Measurements from ENCODE around the gene LPP. TPM values are rescaled to one million over a fixed set of nuclear protein-coding genes. Genes with fewer than 3 reads are reported as not detected.

The LPP gene
- total RNA-seq, 4 donors from 2014 or later, result 207 to 592 (median 406) TPM

- TF ChIP-seq POLR2A (IDR thresholded peaks at IDR 0.05) (no peak), POLR2AphosphoS5 (IDR thresholded peaks at IDR 0.05) (no peak), EP300 (IDR thresholded peaks at IDR 0.05; ENCODE audit: low read depth) (no peak)
- TF ChIP-seq, protein P1, sequence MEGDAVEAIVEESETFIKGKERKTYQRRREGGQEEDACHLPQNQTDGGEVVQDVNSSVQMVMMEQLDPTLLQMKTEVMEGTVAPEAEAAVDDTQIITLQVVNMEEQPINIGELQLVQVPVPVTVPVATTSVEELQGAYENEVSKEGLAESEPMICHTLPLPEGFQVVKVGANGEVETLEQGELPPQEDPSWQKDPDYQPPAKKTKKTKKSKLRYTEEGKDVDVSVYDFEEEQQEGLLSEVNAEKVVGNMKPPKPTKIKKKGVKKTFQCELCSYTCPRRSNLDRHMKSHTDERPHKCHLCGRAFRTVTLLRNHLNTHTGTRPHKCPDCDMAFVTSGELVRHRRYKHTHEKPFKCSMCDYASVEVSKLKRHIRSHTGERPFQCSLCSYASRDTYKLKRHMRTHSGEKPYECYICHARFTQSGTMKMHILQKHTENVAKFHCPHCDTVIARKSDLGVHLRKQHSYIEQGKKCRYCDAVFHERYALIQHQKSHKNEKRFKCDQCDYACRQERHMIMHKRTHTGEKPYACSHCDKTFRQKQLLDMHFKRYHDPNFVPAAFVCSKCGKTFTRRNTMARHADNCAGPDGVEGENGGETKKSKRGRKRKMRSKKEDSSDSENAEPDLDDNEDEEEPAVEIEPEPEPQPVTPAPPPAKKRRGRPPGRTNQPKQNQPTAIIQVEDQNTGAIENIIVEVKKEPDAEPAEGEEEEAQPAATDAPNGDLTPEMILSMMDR (IDR thresholded peaks at IDR 0.05), result no peak
- Histone ChIP-seq H3K4me3 (no peak overlapping the region), H3K27ac (peak overlapping the region in 1 of 4 donors; percentile 46), H3K4me1 (peaks cover 0 to 9% (median 5%) of the 10 kb centered on the region in 4 donors), H3K36me3 (no peaks in the 10 kb centered on the region), H3K9me3 (no peaks in the 10 kb centered on the region), H3K27me3 (no peaks in the 10 kb centered on the region)
- in situ Hi-C loops (cut with MboI; ENCODE audit: low pct_ligation_motif_present in 1 of 4, low pct_unique_long_range_greater_than_20kb in 1 of 4, low sequenced_read_pairs in 3 of 4) (no loop called here), intact Hi-C loops (cut with DNase I; ENCODE audit: low total_unique reads) (no loop called here)
- DNase-seq, result no peak
- WGBS, 2 donors (ENCODE audit: low coverage in 1 of 2), result 77 to 82% methylated on average over 8 of the region's 8 CpGs
Measured at GRCh38 chr3:188573291-188573940, 419.5 kb downstream of the LPP start.

- in situ Hi-C loops (cut with MboI; ENCODE audit: low pct_ligation_motif_present in 1 of 4, low pct_unique_long_range_greater_than_20kb in 1 of 4, low sequenced_read_pairs in 3 of 4), result no loop called here
- H3K9me3 ChIP-seq, result no peaks in the 10 kb centered on the region
- no peak for TF ChIP-seq POLR2A (IDR thresholded peaks at IDR 0.05)
- no peak for TF ChIP-seq EP300 (IDR thresholded peaks at IDR 0.05; ENCODE audit: low read depth)
- TF ChIP-seq, protein P1 (IDR thresholded peaks at IDR 0.05), result no peak
- no peak for TF ChIP-seq POLR2AphosphoS5 (IDR thresholded peaks at IDR 0.05)
- H3K36me3 ChIP-seq, result no peaks in the 10 kb centered on the region
- DNase-seq, result no peak
- H3K4me3 ChIP-seq, result no peak overlapping the region
- intact Hi-C loops (cut with DNase I; ENCODE audit: low total_unique reads), result no loop called here
- no peaks in the 10 kb centered on the region for H3K27me3 ChIP-seq
- peak overlapping the region in 1 of 4 donors; percentile 46 for H3K27ac ChIP-seq
- peaks cover 0 to 14% (median 10%) of the 10 kb centered on the region in 4 donors for H3K4me1 ChIP-seq
- WGBS, 2 donors (ENCODE audit: low coverage in 1 of 2), result 82 to 95% methylated on average over 2 to 3 of the region's 3 CpGs
Measured at GRCh38 chr3:188573956-188574355, 420.0 kb downstream of the LPP start.

DNA sequence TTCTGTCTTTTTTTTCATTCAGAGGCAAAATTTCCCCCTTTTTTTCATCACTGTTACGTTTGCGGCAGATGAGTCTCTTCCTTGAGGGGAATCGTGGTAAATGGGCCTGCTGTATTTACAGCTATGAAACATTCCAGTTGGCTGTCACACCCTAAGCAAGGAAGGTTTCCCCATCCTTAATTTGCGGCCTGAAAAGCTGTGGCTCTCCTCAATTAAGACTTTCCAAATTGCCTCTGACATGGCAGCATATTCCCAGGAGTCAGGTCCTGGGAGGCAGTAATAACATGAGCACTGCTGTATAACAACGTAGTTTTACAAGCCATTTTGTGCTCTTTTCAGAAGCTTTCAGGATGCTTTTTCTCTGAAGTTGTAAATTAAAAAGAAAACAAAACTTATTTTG, 420.9 kb downstream of the LPP start:
- 80 to 94% methylated on average over 3 to 5 of the region's 5 CpGs for WGBS, 2 donors (ENCODE audit: low coverage in 1 of 2)
- Histone ChIP-seq H3K36me3 (no peaks in the 10 kb centered on the region), H3K9me3 (no peaks in the 10 kb centered on the region), H3K27me3 (no peaks in the 10 kb centered on the region), H3K4me3 (no peak overlapping the region), H3K4me1 (peaks cover 0 to 18% (median 11%) of the 10 kb centered on the region in 4 donors), H3K27ac (peak overlapping the region in 3 of 4 donors; percentile 1 to 46 (median 30))
- DNase-seq, result no peak
- no peak for TF ChIP-seq POLR2A (IDR thresholded peaks at IDR 0.05)
- TF ChIP-seq EP300 (IDR thresholded peaks at IDR 0.05; ENCODE audit: low read depth), result no peak
- no peak for TF ChIP-seq POLR2AphosphoS5 (IDR thresholded peaks at IDR 0.05)
- TF ChIP-seq, protein P1 (IDR thresholded peaks at IDR 0.05), result no peak
- intact Hi-C loops (cut with DNase I; ENCODE audit: low total_unique reads) (no loop called here), in situ Hi-C loops (cut with MboI; ENCODE audit: low pct_ligation_motif_present in 1 of 4, low pct_unique_long_range_greater_than_20kb in 1 of 4, low sequenced_read_pairs in 3 of 4) (loop anchor here in 1 of 4 donors (25.0 kb wide), 1 partner anchor 838 kb away; the partner anchor contains the start of gene BCL6)

DNA sequence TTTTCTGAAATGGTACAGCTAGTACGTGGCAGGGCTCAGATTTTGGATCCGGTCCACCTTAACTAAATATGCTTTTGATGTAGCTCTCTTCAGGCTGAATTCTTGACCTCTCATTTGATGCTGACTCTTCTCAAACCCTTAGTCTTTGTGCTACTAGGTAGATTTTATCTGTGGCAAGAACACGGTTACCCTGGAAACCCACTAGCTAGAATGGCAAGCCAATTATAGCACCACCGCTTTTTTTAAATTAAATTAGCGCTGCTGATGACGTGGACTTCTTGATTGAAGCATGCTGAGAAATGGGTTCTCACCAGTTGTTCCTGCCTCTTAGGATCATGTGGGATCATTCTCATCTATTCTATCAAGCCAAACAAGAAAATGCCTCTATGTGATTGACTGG, 421.5 kb downstream of the LPP start:
- no peaks in the 10 kb centered on the region for H3K27me3 ChIP-seq
- intact Hi-C loops (cut with DNase I; ENCODE audit: low total_unique reads), result no loop called here
- 93 to 94% methylated on average over 6 of the region's 6 CpGs for WGBS, 2 donors (ENCODE audit: low coverage in 1 of 2)
- H3K36me3 ChIP-seq, result no peaks in the 10 kb centered on the region
- no peak for DNase-seq
- H3K27ac ChIP-seq, result peak overlapping the region in 3 of 4 donors; percentile 1 to 46 (median 30)
- TF ChIP-seq POLR2A (IDR thresholded peaks at IDR 0.05), result no peak
- TF ChIP-seq EP300 (IDR thresholded peaks at IDR 0.05; ENCODE audit: low read depth), result no peak
- H3K4me3 ChIP-seq, result no peak overlapping the region
- in situ Hi-C loops (cut with MboI; ENCODE audit: low pct_ligation_motif_present in 1 of 4, low pct_unique_long_range_greater_than_20kb in 1 of 4, low sequenced_read_pairs in 3 of 4), result loop anchor here in 1 of 4 donors (25.0 kb wide), 1 partner anchor 838 kb away; the partner anchor contains the start of gene BCL6
- peaks cover 0 to 18% (median 11%) of the 10 kb centered on the region in 4 donors for H3K4me1 ChIP-seq
- no peaks in the 10 kb centered on the region for H3K9me3 ChIP-seq
